ENCODE results near the gene LHX5. TPM values are rescaled to one million over a fixed set of nuclear protein-coding genes. Genes with fewer than 3 reads are reported as not detected.
A peak's percentile ranks its signal among the peaks of the same experiment; 100 is the strongest.

The LHX5 gene
- total RNA-seq, 4 donors from 2014 or later: not detected

DNA sequence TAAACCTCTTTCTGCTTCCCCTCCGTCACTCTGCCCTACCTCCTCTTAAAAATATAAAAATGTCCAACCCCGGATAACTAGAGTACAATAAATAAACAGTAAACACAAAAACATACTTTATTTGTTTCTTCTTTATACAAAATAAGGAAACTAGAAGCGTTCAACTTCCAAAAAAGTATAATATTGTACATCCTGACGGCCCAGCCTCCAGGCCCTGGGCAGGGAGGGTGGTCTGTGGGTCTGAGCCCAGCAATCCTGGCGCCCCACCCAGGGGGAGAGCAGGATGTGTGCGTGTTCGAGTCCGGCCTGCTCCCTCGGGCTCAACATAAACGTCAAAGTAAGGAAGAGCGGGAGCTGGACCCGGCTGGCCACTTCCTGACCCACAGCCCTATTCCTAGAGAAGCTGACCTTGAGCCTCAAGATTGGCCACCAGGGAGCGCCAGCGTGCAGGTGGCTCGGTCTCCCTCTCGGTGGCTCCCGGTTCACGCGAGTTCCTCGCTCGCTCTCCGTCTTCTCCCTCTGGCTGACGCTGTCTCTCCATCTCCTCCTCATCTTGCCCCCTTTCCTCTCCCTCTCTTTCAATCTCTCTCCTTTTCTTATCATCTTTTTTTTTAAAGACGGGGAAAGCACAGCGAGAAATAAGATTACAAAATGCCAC, 9.4 kb downstream of the LHX5 start:
- Histone ChIP-seq H3K27me3 (peaks cover 0 to 92% of the 10 kb centered on the region in 2 donors), H3K4me3 (peak overlapping the region in 2 of 4 donors; percentile 6 to 31), H3K4me1 (peaks cover 0 to 47% (median 26%) of the 10 kb centered on the region in 4 donors), H3K27ac (no peak overlapping the region), H3K36me3 (no peaks in the 10 kb centered on the region), H3K9me3 (peaks cover 0 to 3% (median 0%) of the 10 kb centered on the region in 4 donors)
- TF ChIP-seq EP300 (IDR thresholded peaks at IDR 0.05) (no peak), POLR2A (IDR thresholded peaks at IDR 0.05) (no peak)
- TF ChIP-seq, protein P1, sequence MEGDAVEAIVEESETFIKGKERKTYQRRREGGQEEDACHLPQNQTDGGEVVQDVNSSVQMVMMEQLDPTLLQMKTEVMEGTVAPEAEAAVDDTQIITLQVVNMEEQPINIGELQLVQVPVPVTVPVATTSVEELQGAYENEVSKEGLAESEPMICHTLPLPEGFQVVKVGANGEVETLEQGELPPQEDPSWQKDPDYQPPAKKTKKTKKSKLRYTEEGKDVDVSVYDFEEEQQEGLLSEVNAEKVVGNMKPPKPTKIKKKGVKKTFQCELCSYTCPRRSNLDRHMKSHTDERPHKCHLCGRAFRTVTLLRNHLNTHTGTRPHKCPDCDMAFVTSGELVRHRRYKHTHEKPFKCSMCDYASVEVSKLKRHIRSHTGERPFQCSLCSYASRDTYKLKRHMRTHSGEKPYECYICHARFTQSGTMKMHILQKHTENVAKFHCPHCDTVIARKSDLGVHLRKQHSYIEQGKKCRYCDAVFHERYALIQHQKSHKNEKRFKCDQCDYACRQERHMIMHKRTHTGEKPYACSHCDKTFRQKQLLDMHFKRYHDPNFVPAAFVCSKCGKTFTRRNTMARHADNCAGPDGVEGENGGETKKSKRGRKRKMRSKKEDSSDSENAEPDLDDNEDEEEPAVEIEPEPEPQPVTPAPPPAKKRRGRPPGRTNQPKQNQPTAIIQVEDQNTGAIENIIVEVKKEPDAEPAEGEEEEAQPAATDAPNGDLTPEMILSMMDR (IDR thresholded peaks at IDR 0.05): peak; percentile 63 to 78 (median 67)
- 11% methylated on average over 25 of the region's 25 CpGs for WGBS, 2 donors
- DNase-seq (ENCODE audit: low spot score in 2 of 2): peak; percentile 54 to 75

DNA sequence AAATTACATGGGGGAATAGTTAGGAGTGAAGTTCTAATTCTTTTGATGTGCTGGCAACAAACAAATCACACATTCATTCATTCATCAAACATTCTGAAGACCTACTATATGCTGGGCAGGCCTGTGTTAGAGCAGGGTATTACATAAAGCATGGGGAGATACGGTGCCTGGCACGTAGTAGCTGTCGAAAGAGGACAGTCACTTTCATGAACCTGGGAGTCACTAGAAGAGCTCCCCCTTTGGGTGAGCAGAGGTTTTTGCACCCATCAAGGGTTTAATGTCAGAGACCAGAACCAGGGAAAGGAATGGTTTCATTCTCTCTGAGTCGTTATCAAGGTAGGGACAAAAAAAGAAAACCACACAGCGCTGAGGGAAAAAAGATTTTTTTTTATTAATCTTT, 10.0 kb downstream of the LHX5 start:
- Histone ChIP-seq H3K4me1 (peaks cover 0 to 42% (median 25%) of the 10 kb centered on the region in 4 donors), H3K27me3 (peaks cover 0 to 88% of the 10 kb centered on the region in 2 donors), H3K9me3 (peaks cover 0 to 3% (median 0%) of the 10 kb centered on the region in 4 donors), H3K27ac (no peak overlapping the region), H3K36me3 (no peaks in the 10 kb centered on the region), H3K4me3 (no peak overlapping the region)
- DNase-seq (ENCODE audit: low spot score in 2 of 2): no peak
- TF ChIP-seq, protein P1 (IDR thresholded peaks at IDR 0.05): no peak
- TF ChIP-seq EP300 (IDR thresholded peaks at IDR 0.05) (no peak), POLR2A (IDR thresholded peaks at IDR 0.05) (no peak)
- 27% methylated on average over 5 of the region's 5 CpGs for WGBS, 2 donors

DNA sequence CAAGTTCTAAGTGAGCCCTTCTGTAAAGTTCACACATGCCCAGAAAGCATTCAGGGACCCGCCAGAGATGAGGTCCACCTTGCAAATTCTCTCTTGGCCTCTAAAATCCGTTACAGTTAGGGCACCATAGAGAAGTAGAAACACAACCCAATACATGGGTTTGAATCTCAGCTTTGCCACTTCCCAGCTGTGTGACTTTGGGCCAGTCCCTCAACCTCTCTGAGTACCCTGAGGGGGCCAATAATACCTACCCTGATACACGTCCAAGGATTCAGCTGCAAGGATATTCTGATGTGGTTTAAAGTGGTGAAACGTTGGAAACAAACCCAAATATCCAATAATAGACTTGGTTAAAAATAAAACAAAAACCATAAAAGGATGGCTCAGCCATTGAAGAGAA, 11.7 kb downstream of the LHX5 start:
- no peak for DNase-seq (ENCODE audit: low spot score in 2 of 2)
- no peak for TF ChIP-seq POLR2A (IDR thresholded peaks at IDR 0.05)
- no peak for TF ChIP-seq EP300 (IDR thresholded peaks at IDR 0.05)
- TF ChIP-seq, protein P1 (IDR thresholded peaks at IDR 0.05): no peak
- WGBS, 2 donors: 33 to 41% methylated on average over 4 of the region's 4 CpGs
- Histone ChIP-seq H3K27ac (no peak overlapping the region), H3K4me3 (no peak overlapping the region), H3K27me3 (peaks cover 0 to 71% of the 10 kb centered on the region in 2 donors), H3K36me3 (no peaks in the 10 kb centered on the region), H3K9me3 (peaks cover 0 to 3% (median 0%) of the 10 kb centered on the region in 4 donors), H3K4me1 (peaks cover 0 to 26% (median 22%) of the 10 kb centered on the region in 4 donors)

DNA sequence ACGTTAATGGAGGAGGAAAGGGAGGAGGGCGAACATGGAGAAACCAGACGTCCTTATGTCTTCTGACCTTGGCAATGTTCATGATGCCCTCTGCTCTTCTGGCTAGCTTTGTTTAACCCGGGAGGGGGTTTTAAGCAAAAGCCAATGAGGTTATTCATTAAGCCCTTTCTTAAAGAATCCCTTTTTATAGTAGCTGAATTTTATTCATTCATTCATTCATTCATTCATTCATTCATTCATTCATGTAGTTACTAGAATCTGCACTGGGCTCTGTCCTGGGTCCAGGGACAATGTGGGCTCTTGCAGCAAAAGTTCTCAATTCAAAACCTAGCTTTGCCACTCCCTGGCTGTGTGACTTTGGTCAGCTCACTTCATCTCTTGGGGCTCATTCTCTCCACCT, 14.0 kb downstream of the LHX5 start:
- WGBS, 2 donors: 34 to 39% methylated on average over 4 of the region's 4 CpGs
- DNase-seq (ENCODE audit: low spot score in 2 of 2): no peak
- Histone ChIP-seq H3K4me3 (no peak overlapping the region), H3K27ac (no peak overlapping the region), H3K36me3 (no peaks in the 10 kb centered on the region), H3K4me1 (peaks cover 0 to 3% (median 1%) of the 10 kb centered on the region in 4 donors), H3K27me3 (peaks cover 0 to 48% of the 10 kb centered on the region in 2 donors), H3K9me3 (peaks cover 0 to 3% (median 0%) of the 10 kb centered on the region in 4 donors)
- TF ChIP-seq, protein P1 (IDR thresholded peaks at IDR 0.05): no peak
- TF ChIP-seq EP300 (IDR thresholded peaks at IDR 0.05) (no peak), POLR2A (IDR thresholded peaks at IDR 0.05) (no peak)

DNA sequence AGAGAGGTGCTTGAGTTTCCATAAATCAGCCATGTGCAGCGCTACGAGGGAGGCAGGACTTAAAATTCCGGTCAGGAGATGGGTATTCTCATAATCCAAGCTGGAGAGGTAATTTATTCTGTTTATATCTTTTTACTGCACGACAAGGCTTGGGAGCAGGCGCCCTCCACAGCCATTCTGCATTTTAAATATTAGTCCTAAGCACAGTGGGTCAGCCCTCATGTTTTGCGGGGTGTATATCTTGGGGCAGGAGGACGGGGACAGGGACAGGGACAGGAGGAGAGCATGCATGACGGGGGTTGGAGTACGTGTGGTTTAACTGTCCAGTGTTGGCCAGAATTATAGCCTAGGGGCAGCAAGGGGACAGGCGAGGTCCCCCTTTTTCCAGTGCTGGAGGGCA, 14.5 kb downstream of the LHX5 start:
- WGBS, 2 donors: 55 to 57% methylated on average over 10 of the region's 10 CpGs

More for the DNA sequence above, 14.5 kb downstream of the LHX5 start:
- DNase-seq (ENCODE audit: low spot score in 2 of 2): no peak
- Histone ChIP-seq H3K9me3 (peaks cover 0 to 3% (median 0%) of the 10 kb centered on the region in 4 donors), H3K4me3 (no peak overlapping the region), H3K4me1 (no peaks in the 10 kb centered on the region), H3K27me3 (peaks cover 0 to 43% of the 10 kb centered on the region in 2 donors), H3K27ac (no peak overlapping the region), H3K36me3 (no peaks in the 10 kb centered on the region)
- TF ChIP-seq, protein P1 (IDR thresholded peaks at IDR 0.05): no peak
- TF ChIP-seq EP300 (IDR thresholded peaks at IDR 0.05) (no peak), POLR2A (IDR thresholded peaks at IDR 0.05) (no peak)

Measured in tibial nerve (tissue), 4 donors.